DOHH2 (cell line): ENCODE data around the gene DDAH2.
A peak's percentile ranks its signal among the peaks of the same experiment; 100 is the strongest.

ENCODE experiments used
- H3F3A ChIP-seq: fragments of 200-600 bp; sonication (generic), shearing (Covaris generic); 2 replicates; pipeline ENCODE4 v1.6.0; 2016; ENCODE audit warnings: antibody characterized with exemption, mild to moderate bottlenecking; ENCODE audit not compliant: control insufficient read depth, insufficient read depth
- H3K27ac ChIP-seq: fragments of 200-600 bp; sonication (generic); 2 replicates; pipeline ENCODE4 v1.5.1; 2014; ENCODE audit warnings: low read depth, mild to moderate bottlenecking, low read length, moderate library complexity
- H3K27me3 ChIP-seq: fragments of 200-600 bp; sonication (generic); 2 replicates; pipeline ENCODE4 v1.6.1; 2014; ENCODE audit warnings: mild to moderate bottlenecking, low read length, mixed read lengths; ENCODE audit not compliant: control insufficient read depth
- H3K36me3 ChIP-seq: fragments of 200-600 bp; sonication (generic); 2 replicates; pipeline ENCODE4 v1.6.1; 2014; ENCODE audit warnings: mild to moderate bottlenecking, low read length, moderate library complexity, mixed read lengths; ENCODE audit not compliant: control insufficient read depth
- H3K4me1 ChIP-seq: fragments of 200-600 bp; sonication (generic); 2 replicates; pipeline ENCODE4 v1.6.1; 2014; ENCODE audit warnings: mild to moderate bottlenecking, low read length, mixed read lengths; ENCODE audit not compliant: control insufficient read depth
- H3K4me2 ChIP-seq: fragments of 200-600 bp; sonication (generic); 2 replicates; pipeline ENCODE4 v1.6.0; 2014; ENCODE audit warnings: mild to moderate bottlenecking, low read length, moderate library complexity
- H3K4me3 ChIP-seq: fragments of 200-600 bp; sonication (generic); 2 replicates; pipeline ENCODE4 v1.5.1; 2014; ENCODE audit warnings: mild to moderate bottlenecking, low read length, mixed read lengths
- H3K79me2 ChIP-seq: fragments of 200-600 bp; sonication (generic); 2 replicates; pipeline ENCODE4 v1.6.1; 2014; ENCODE audit warnings: mild to moderate bottlenecking, low read length, mixed read lengths; ENCODE audit not compliant: control insufficient read depth
- H3K9me2 ChIP-seq: fragments of 200-600 bp; sonication (generic); replicated peaks from 2 replicates; pipeline ENCODE4 v1.6.1; 2014; ENCODE audit warnings: mild to moderate bottlenecking, low read length, mixed read lengths; ENCODE audit not compliant: control insufficient read depth
- H3K9me3 ChIP-seq: fragments of 200-600 bp; sonication (generic); 2 replicates; pipeline ENCODE4 v1.6.1; 2014; ENCODE audit warnings: antibody characterized with exemption, low read length, mixed read lengths; ENCODE audit not compliant: control insufficient read depth, insufficient read depth
- H4K20me1 ChIP-seq: fragments of 200-600 bp; sonication (generic); 2 replicates; pipeline ENCODE4 v1.6.0; 2014; ENCODE audit warnings: low read depth, mild to moderate bottlenecking, antibody characterized with exemption, low read length, moderate library complexity; ENCODE audit not compliant: control insufficient read depth, insufficient read depth
- EZH2phosphoT487 ChIP-seq: fragments of 200-600 bp; sonication (generic); IDR thresholded peaks from 2 replicates; pipeline ENCODE4 v1.6.1; 2017; ENCODE audit warnings: borderline replicate concordance, mild to moderate bottlenecking, antibody characterized with exemption, low read length, moderate library complexity, mixed read lengths
- TF ChIP-seq, protein P1 (sequence below): fragments of 200-600 bp; sonication (generic); IDR thresholded peaks from one replicate; pipeline ENCODE4 v1.5.1; 2014; ENCODE audit warnings: antibody characterized with exemption, mild to moderate bottlenecking, low read depth, low read length; ENCODE audit not compliant: poor library complexity, severe bottlenecking

The DDAH2 gene

DNA sequence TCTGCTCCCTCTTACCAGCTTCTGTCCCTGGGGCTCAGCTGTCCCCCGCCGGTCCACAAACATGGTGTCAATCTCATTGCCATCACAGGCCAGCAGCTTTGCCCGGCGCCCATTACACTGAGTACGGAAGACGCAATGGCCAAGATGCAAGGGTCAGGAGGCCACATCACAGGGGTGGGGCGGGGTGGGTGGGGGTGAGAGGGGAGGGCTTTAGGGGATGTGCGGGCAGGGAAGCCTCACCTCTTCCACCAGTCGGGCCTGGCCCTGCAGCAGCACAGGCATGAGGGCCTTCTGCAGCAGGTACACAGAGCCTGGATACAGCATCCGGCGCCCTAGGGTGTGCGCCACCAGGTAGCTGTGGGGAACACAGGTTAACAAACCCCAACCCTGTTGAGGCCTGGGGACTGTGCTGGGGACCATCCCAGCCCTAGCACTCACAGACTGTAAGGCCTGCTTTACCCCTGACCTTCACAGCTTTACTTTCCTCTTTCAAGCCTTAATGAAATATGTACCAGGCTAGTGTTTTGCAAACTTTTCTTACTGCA lies 37.5 kb downstream of the DDAH2 start:
- no peaks in the 10 kb centered on the region for H3K9me3 ChIP-seq
- H3K27me3 ChIP-seq: no peaks in the 10 kb centered on the region
- no peaks in the 10 kb centered on the region; the same call in 1 of the 2 replicates for H3F3A ChIP-seq
- no peak for TF ChIP-seq EZH2phosphoT487
- TF ChIP-seq, protein P1, sequence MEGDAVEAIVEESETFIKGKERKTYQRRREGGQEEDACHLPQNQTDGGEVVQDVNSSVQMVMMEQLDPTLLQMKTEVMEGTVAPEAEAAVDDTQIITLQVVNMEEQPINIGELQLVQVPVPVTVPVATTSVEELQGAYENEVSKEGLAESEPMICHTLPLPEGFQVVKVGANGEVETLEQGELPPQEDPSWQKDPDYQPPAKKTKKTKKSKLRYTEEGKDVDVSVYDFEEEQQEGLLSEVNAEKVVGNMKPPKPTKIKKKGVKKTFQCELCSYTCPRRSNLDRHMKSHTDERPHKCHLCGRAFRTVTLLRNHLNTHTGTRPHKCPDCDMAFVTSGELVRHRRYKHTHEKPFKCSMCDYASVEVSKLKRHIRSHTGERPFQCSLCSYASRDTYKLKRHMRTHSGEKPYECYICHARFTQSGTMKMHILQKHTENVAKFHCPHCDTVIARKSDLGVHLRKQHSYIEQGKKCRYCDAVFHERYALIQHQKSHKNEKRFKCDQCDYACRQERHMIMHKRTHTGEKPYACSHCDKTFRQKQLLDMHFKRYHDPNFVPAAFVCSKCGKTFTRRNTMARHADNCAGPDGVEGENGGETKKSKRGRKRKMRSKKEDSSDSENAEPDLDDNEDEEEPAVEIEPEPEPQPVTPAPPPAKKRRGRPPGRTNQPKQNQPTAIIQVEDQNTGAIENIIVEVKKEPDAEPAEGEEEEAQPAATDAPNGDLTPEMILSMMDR: no peak
- H4K20me1 ChIP-seq: no peaks in the 10 kb centered on the region
- H3K9me2 ChIP-seq: no peaks in the 10 kb centered on the region
- no peak overlapping the region for H3K4me3 ChIP-seq
- H3K36me3 ChIP-seq: peaks cover 60% of the 10 kb centered on the region
- H3K4me1 ChIP-seq: peaks cover 15% of the 10 kb centered on the region
- no peak overlapping the region for H3K27ac ChIP-seq
- no peak overlapping the region for H3K4me2 ChIP-seq
- no peaks in the 10 kb centered on the region for H3K79me2 ChIP-seq

DNA sequence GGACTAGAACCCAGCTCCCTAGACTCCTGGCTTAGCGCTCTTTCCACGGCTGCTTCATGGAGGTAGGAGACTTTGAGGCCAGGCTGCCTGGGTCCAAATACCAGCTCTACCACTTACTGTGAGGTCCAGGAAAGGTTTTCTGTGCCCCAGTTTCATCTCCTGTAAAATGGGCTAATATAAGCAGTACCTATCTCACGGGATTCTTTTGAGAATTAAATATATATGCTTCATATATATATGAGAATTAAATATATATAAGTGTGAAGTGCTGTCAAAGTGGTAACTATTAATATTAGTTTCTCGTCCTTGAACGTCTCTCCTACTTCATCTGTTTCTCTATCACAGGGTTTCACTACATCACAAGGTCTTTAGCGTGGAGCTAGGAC lies 38.0 kb downstream of the DDAH2 start:
- H3K27me3 ChIP-seq: no peaks in the 10 kb centered on the region
- TF ChIP-seq EZH2phosphoT487: no peak
- TF ChIP-seq, protein P1: no peak
- H3K4me1 ChIP-seq: peaks cover 15% of the 10 kb centered on the region
- H3K27ac ChIP-seq: no peak overlapping the region
- no peak overlapping the region for H3K4me2 ChIP-seq
- H3F3A ChIP-seq: no peaks in the 10 kb centered on the region; the same call in 1 of the 2 replicates
- no peaks in the 10 kb centered on the region for H4K20me1 ChIP-seq
- no peaks in the 10 kb centered on the region for H3K79me2 ChIP-seq
- no peaks in the 10 kb centered on the region for H3K9me3 ChIP-seq
- no peaks in the 10 kb centered on the region for H3K9me2 ChIP-seq
- H3K36me3 ChIP-seq: peaks cover 60% of the 10 kb centered on the region
- H3K4me3 ChIP-seq: no peak overlapping the region

GRCh38 chr6:31690231-31691077 lies 38.6 kb downstream of the DDAH2 start:
- Histone ChIP-seq H3K27ac (no peak overlapping the region), H3K27me3 (no peaks in the 10 kb centered on the region), H3F3A (no peaks in the 10 kb centered on the region; the same call in 1 of the 2 replicates), H4K20me1 (no peaks in the 10 kb centered on the region), H3K4me3 (no peak overlapping the region), H3K9me2 (no peaks in the 10 kb centered on the region), H3K9me3 (no peaks in the 10 kb centered on the region), H3K4me2 (peak overlapping the region; percentile 49; the same call in 1 of the 2 replicates), H3K4me1 (peaks cover 15% of the 10 kb centered on the region), H3K79me2 (no peaks in the 10 kb centered on the region), H3K36me3 (peaks cover 60% of the 10 kb centered on the region)
- TF ChIP-seq EZH2phosphoT487: no peak
- TF ChIP-seq, protein P1: no peak
